BLaER1 (cell line): ENCODE data around the gene SPRY1.

Experiments
- H3K27ac ChIP-seq: shearing (Covaris generic); formaldehyde crosslinking; 2 replicates; pipeline ENCODE4 v1.8.1; 2022
- H3K27me3 ChIP-seq: shearing (Covaris generic); formaldehyde crosslinking; 2 replicates; pipeline ENCODE4 v1.8.1; 2022
- H3K36me3 ChIP-seq: shearing (Covaris generic); formaldehyde crosslinking; 2 replicates; pipeline ENCODE4 v1.8.1; 2022
- H3K4me1 ChIP-seq: shearing (Covaris generic); formaldehyde crosslinking; 2 replicates; pipeline ENCODE4 v1.8.1; 2022
- H3K4me2 ChIP-seq: shearing (Covaris generic); formaldehyde crosslinking; 2 replicates; pipeline ENCODE4 v1.8.1; 2022
- H3K4me3 ChIP-seq: shearing (Covaris generic); formaldehyde crosslinking; 2 replicates; pipeline ENCODE4 v1.8.1; 2022
- H3K9ac ChIP-seq: shearing (Covaris generic); formaldehyde crosslinking; 2 replicates; pipeline ENCODE4 v1.8.1; 2022
- H3K9me3 ChIP-seq: shearing (Covaris generic); formaldehyde crosslinking; 2 replicates; pipeline ENCODE4 v1.8.1; 2022
- H4K20me1 ChIP-seq: shearing (Covaris generic); formaldehyde crosslinking; 2 replicates; pipeline ENCODE4 v1.8.1; 2022
- Cebpa-rat ChIP-seq: shearing (Covaris generic); IDR thresholded peaks from 2 replicates; pipeline ENCODE4 v1.8.1; 2022

Gene SPRY1

DNA sequence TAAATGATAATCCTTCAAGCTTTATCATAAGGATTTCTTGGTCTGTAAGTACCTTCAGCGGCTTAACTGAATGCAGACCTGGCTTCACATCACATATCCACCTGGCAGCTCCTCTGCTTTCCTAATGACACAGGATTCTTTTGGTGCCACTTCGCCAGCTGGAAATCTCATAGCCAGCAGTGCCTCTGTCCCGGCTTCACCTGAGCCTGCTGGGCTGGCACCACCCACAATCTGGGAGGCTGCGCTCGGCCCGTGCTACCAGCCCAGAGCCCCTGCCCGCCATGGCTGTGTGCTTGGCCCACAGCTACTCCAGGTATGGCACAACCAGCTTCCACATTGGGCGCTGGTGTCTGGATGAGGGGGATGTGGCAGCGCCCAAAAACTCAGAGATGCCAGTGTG is 37.4 kb downstream of the SPRY1 start:
- no peak overlapping the region for H3K9ac ChIP-seq
- H3K27ac ChIP-seq, result no peak overlapping the region
- H3K9me3 ChIP-seq, result peaks cover 29% of the 10 kb centered on the region
- H3K36me3 ChIP-seq, result no peaks in the 10 kb centered on the region
- no peak overlapping the region for H3K4me2 ChIP-seq
- H4K20me1 ChIP-seq, result no peaks in the 10 kb centered on the region
- TF ChIP-seq Cebpa-rat, result no peak
- H3K4me3 ChIP-seq, result no peak overlapping the region
- no peaks in the 10 kb centered on the region for H3K4me1 ChIP-seq
- no peaks in the 10 kb centered on the region for H3K27me3 ChIP-seq

DNA sequence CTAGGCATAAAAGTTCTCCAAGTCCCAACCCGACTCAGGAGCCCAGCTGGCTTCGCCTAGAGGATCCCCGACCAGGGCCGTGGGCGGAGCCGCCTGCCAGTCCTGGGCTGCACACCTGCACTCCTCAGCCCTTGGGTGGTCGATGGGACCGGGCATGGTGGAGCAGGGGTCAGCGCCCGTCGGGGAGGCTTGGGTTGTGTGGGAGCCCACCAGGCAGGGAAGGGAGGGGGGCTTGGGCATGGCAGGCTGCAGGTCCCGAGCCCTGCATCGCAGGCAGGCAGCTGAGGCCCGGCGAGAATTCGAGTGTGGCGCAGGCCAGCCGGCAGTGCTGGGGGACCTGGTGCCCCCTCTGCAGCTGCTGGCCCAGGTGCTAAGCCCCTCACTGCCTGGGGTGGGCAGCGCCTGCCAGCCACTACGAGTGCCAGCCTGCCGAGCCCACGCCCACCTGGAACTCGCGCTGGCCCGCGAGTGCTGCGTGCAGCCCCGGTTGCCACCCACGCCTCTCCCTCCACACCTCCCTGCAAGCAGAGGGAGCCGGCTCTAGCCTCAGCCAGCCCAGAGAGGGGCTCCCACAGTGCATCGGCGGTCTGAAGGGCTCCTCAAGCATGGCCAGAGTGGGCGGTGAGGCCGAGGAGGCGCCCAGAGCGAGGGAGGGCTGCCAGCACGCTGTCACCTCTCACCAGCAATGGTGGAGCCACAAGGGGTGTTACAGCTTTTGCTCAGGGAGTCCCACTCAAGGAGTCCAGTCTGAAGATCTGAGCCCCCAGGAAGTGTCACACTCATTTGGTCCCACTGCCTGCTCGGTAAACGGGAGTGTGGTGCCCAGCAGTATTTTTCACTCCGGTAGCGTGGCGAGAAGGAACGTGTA is 38.9 kb downstream of the SPRY1 start:
- no peak for TF ChIP-seq Cebpa-rat
- no peak overlapping the region for H3K4me3 ChIP-seq
- H3K9me3 ChIP-seq, result peaks cover 28% of the 10 kb centered on the region
- no peak overlapping the region for H3K9ac ChIP-seq
- no peaks in the 10 kb centered on the region for H3K4me1 ChIP-seq
- no peaks in the 10 kb centered on the region for H4K20me1 ChIP-seq
- no peak overlapping the region for H3K4me2 ChIP-seq
- H3K27me3 ChIP-seq, result no peaks in the 10 kb centered on the region
- H3K36me3 ChIP-seq, result no peaks in the 10 kb centered on the region
- H3K27ac ChIP-seq, result no peak overlapping the region

DNA sequence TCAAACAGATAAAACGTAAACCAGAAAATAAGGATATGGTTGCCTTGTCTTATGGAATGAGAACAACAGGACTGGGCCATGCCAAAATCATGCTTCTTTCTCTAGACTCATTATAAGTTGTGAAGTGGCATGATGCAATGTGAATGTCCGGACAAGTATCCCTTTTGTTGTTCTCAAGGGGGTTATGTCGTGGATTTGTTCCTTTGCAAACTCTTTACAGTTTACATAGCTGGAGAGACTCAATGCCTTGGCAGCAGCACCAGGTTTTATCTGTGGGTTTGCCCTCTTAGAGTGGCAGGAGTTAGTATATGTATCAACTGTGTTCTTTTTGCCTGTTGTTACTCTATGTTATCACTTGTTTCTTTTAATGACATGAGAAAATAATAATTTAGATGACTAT is 41.4 kb downstream of the SPRY1 start:
- Histone ChIP-seq H4K20me1 (no peaks in the 10 kb centered on the region), H3K4me1 (peaks cover 12% of the 10 kb centered on the region), H3K4me3 (no peak overlapping the region), H3K27ac (no peak overlapping the region), H3K9me3 (peaks cover 28% of the 10 kb centered on the region), H3K9ac (no peak overlapping the region), H3K36me3 (no peaks in the 10 kb centered on the region), H3K27me3 (no peaks in the 10 kb centered on the region), H3K4me2 (no peak overlapping the region)
- no peak for TF ChIP-seq Cebpa-rat

DNA sequence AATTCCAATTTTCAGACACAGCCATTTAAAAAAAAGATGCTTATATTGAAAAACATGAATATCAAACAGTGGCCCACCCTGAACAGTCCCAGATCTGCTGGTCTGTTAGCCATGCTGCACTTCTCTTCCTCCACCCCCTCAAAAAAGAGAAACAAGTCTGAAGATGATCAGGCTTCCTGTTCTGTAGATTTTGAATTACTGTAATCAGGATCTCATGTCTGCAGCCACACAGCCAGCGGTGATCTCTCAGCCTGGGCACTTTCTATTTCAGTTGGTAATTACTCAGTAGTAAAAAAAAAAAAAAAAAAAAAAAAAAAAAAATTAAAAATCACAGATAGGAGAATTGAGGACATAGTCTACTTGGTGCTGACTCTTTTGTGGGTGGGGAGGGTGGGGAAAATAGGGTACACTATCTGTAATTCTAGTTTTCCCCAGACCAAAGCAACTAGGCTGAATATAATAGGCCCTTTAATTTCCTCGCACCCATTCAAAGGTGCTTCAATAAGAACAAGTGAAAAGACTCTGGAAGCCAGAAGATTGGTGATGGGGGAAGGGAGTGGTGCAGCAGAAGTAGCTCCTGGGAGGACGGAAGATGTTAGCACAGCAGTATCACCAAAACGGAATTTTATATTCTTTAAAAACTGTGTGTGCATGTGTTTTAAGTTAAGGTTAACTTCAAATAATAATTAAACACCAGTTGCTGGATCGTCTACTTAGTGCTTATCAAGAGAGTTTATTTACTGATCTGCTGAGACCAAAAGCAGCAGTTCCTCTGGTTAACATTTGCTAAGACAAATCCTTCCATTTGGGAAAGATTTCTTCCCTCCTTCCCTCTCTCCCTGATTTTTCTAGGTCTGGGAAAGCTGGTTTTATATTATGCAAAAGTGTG is 47.0 kb downstream of the SPRY1 start:
- peak overlapping the region; percentile 85 for H3K4me2 ChIP-seq
- no peak for TF ChIP-seq Cebpa-rat
- H3K9me3 ChIP-seq, result no peaks in the 10 kb centered on the region
- H3K27ac ChIP-seq, result peak overlapping the region; percentile 75
- H4K20me1 ChIP-seq, result no peaks in the 10 kb centered on the region
- H3K9ac ChIP-seq, result peak overlapping the region; percentile 68
- H3K36me3 ChIP-seq, result no peaks in the 10 kb centered on the region
- H3K27me3 ChIP-seq, result no peaks in the 10 kb centered on the region
- H3K4me3 ChIP-seq, result peak overlapping the region; percentile 43; the same call in 1 of the 2 replicates
- H3K4me1 ChIP-seq, result peaks cover 43% of the 10 kb centered on the region

DNA sequence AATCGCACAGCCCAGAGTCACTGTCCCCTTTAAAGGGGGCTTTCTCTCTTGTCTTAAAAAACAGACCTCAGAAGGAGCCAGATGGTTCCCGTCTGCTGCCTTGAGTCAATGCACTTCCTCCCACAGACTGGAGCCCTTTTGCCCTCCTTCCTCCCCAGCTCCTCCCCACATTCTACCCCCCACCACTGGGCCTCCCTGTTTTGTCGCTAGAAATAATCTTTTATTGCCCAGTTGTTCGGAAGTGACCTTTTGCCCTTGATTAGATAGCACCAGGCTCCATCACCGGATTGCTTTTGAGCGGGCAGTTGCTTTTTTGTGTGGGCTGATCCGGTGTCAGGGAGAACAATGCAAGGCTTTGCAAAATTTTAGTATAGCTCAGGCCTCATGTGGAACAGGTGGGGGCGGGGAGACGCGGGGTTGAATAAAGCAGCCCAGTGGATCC is 47.7 kb downstream of the SPRY1 start:
- peak overlapping the region; percentile 68 for H3K9ac ChIP-seq
- H3K36me3 ChIP-seq, result no peaks in the 10 kb centered on the region
- H3K4me2 ChIP-seq, result peak overlapping the region; percentile 85
- no peaks in the 10 kb centered on the region for H3K27me3 ChIP-seq
- no peaks in the 10 kb centered on the region for H3K9me3 ChIP-seq
- peaks cover 49% of the 10 kb centered on the region for H3K4me1 ChIP-seq
- peak overlapping the region; percentile 75 for H3K27ac ChIP-seq
- no peak for TF ChIP-seq Cebpa-rat
- H4K20me1 ChIP-seq, result no peaks in the 10 kb centered on the region
- peak overlapping the region; percentile 43; the same call in 1 of the 2 replicates for H3K4me3 ChIP-seq

DNA sequence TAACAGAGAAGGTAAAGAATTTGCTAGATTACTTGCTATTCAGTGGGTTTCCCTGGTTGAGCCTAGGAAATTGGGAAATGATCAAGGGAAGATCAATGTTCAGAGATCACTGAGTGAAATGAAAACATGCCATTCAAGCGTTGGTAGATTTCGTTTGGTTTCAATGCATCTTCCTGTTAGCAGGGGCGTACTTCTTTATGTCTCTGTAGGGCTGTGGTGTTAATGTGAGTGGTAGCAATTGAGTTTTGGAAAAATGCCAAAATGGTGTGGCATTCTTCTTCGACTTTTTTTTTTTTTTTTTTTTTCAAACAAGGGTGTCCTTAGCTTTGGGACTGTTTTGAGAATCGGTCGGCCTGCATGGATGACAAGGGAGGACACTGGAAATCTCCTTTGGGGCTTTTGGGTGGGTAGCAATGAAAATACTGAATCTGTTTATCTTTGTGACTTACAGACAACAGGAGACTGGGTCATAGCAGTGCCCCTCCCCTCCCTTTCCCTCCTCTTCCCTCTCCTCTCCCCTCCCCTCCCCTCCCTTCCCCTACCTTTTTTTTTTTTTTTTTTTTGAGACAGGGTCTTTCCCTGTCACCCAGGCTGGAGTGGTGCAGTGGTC is 50.4 kb downstream of the SPRY1 start:
- H3K36me3 ChIP-seq, result no peaks in the 10 kb centered on the region
- no peaks in the 10 kb centered on the region for H3K9me3 ChIP-seq
- no peak overlapping the region for H3K27ac ChIP-seq
- no peak overlapping the region for H3K9ac ChIP-seq
- no peaks in the 10 kb centered on the region for H3K27me3 ChIP-seq
- no peak for TF ChIP-seq Cebpa-rat
- no peak overlapping the region for H3K4me2 ChIP-seq
- H4K20me1 ChIP-seq, result no peaks in the 10 kb centered on the region
- H3K4me3 ChIP-seq, result no peak overlapping the region
- peaks cover 69% of the 10 kb centered on the region for H3K4me1 ChIP-seq

GRCh38 chr4:123449362-123449761 is 52.8 kb downstream of the SPRY1 start:
- no peaks in the 10 kb centered on the region for H3K36me3 ChIP-seq
- no peak overlapping the region for H3K9ac ChIP-seq
- peak overlapping the region; percentile 58 for H3K4me2 ChIP-seq
- H3K27me3 ChIP-seq, result no peaks in the 10 kb centered on the region
- TF ChIP-seq Cebpa-rat, result no peak
- H4K20me1 ChIP-seq, result no peaks in the 10 kb centered on the region
- no peaks in the 10 kb centered on the region for H3K9me3 ChIP-seq
- H3K4me1 ChIP-seq, result peaks cover 60% of the 10 kb centered on the region
- no peak overlapping the region for H3K27ac ChIP-seq
- H3K4me3 ChIP-seq, result no peak overlapping the region

DNA sequence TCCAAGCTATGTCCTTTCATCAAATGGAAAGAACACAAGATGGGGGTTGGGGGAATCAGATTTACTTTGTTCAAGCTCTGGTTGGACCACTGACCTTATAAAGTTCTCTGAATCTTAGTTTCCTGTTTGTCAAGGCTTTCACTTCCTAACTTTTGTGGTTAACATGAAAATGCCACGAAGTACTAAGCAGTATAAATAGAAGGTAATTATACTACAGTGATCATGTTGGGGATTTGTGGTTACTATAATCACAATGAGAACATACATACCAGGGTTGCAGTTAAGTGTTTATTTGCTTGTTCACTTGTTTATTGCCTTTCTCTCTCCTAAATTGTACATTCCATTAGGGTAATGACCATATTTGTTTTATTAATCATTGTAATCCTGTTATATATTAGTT is 53.2 kb downstream of the SPRY1 start:
- peaks cover 56% of the 10 kb centered on the region for H3K4me1 ChIP-seq
- no peak overlapping the region for H3K9ac ChIP-seq
- H4K20me1 ChIP-seq, result no peaks in the 10 kb centered on the region
- H3K36me3 ChIP-seq, result no peaks in the 10 kb centered on the region
- H3K9me3 ChIP-seq, result no peaks in the 10 kb centered on the region
- no peak overlapping the region for H3K4me3 ChIP-seq
- H3K27me3 ChIP-seq, result no peaks in the 10 kb centered on the region
- no peak for TF ChIP-seq Cebpa-rat
- H3K4me2 ChIP-seq, result peak overlapping the region; percentile 58
- H3K27ac ChIP-seq, result no peak overlapping the region

DNA sequence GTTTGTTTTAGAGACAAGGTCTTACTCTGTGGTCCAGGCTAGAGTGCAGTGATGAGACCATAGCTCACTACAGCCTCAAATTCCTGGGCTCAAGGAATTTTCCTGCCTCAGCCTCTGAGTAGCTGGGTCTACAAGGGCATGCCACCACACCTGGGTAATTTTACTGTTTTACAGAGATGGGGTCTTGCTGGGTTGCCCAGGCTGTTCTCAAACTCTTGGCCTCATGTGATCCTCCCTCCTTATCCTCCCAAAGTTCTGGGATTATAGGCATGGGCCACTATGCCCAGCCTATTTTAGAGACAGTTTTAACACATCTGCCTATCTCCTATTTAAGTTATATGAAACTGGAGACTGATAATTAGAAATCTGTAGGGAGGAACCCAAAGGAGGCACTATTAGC is 53.8 kb downstream of the SPRY1 start:
- Histone ChIP-seq H3K4me2 (peak overlapping the region; percentile 58), H3K4me1 (peaks cover 50% of the 10 kb centered on the region), H3K9ac (no peak overlapping the region), H3K27ac (no peak overlapping the region), H4K20me1 (no peaks in the 10 kb centered on the region), H3K36me3 (no peaks in the 10 kb centered on the region), H3K4me3 (no peak overlapping the region), H3K27me3 (no peaks in the 10 kb centered on the region), H3K9me3 (no peaks in the 10 kb centered on the region)
- no peak for TF ChIP-seq Cebpa-rat
